Suppressor macrophage treated with lipopolysaccharide for 1 hour (primary cell): ENCODE data around the gene FUT6.

ENCODE experiments used
- DNase-seq, 3 donors: peaks; one replicate each; pipeline ENCODE4 v3.0.0-alpha.2; 2020 to 2022

Gene FUT6

GRCh38 chr19:5804516-5805461 is 34.7 kb downstream of the FUT6 start, which contains the start of gene NRTN:
Gene NRTN, plus strand, starts transcription at chr19:5805067. Its CDS starts 19,099 bp downstream, at chr19:5824166.
- peak in 2 of 3 donors; percentile 25 to 63 for DNase-seq

GRCh38 chr19:5803752-5804515 is 35.6 kb downstream of the FUT6 start:
- DNase-seq: peak; percentile 93 to 98 (median 95)

- DNase-seq: no peak
Measured at GRCh38 chr19:5803441-5803751, 36.1 kb downstream of the FUT6 start.

- DNase-seq: no peak
Measured at GRCh38 chr19:5801796-5802619, 37.5 kb downstream of the FUT6 start.

- no peak for DNase-seq
Measured at GRCh38 chr19:5800361-5801270, 38.9 kb downstream of the FUT6 start.

GRCh38 chr19:5799247-5800241 is 40.0 kb downstream of the FUT6 start:
- no peak for DNase-seq

- no peak for DNase-seq
Measured at GRCh38 chr19:5798244-5798643, 41.3 kb downstream of the FUT6 start.

- no peak for DNase-seq
Measured at GRCh38 chr19:5795382-5795919, 44.1 kb downstream of the FUT6 start.

- DNase-seq: no peak
Measured at GRCh38 chr19:5793188-5793587, 46.3 kb downstream of the FUT6 start.

- DNase-seq: no peak
Measured at GRCh38 chr19:5792224-5792623, 47.3 kb downstream of the FUT6 start.

- peak; percentile 97 to 98 (median 97) for DNase-seq
Measured at GRCh38 chr19:5790559-5791520, 48.7 kb downstream of the FUT6 start, which contains the start of gene DUS3L. Gene DUS3L, minus strand, starts transcription at chr19:5791163. Its CDS starts 22 bp downstream, at chr19:5791141.

- DNase-seq: no peak
Measured at GRCh38 chr19:5789886-5790558, 49.5 kb downstream of the FUT6 start.

GRCh38 chr19:5789351-5789761 is 50.1 kb downstream of the FUT6 start:
- no peak for DNase-seq

- DNase-seq: no peak
Measured at GRCh38 chr19:5788422-5788821, 51.1 kb downstream of the FUT6 start.

GRCh38 chr19:5787409-5788182 is 51.9 kb downstream of the FUT6 start:
- DNase-seq: no peak

GRCh38 chr19:5786593-5787408 is 52.7 kb downstream of the FUT6 start:
- no peak for DNase-seq

GRCh38 chr19:5785423-5785822 is 54.1 kb downstream of the FUT6 start:
- no peak for DNase-seq
